NK-92 (cell line): ENCODE measurements around the gene PRRT1.
"Not testable (repeated sequence)": the region's sequence is repeated elsewhere in the genome, so short reads cannot be mapped to it uniquely, and the experiment has no call there.

Experiments
- DNase-seq: peaks from one replicate; lab custom pipeline; 2025; ENCODE audit not compliant: unreplicated experiment; lab: John Stamatoyannopoulos, UW

Gene PRRT1

GRCh38 chr6:32151863-32152768 is at the start of gene PRRT1:
Gene PRRT1, minus strand, starts transcription at chr6:32151939. Its CDS starts 112 bp downstream, at chr6:32151827.
- no peak for DNase-seq

GRCh38 chr6:32200711-32201475 is 49.2 kb upstream of the PRRT1 start:
- DNase-seq: no peak

- no peak for DNase-seq
These were observed 47.1 kb upstream of the PRRT1 start for GRCh38 chr6:32198866-32199265.

- no peak for DNase-seq
These were observed 46.6 kb upstream of the PRRT1 start for GRCh38 chr6:32198345-32198696.

- no peak for DNase-seq
These were observed 45.2 kb upstream of the PRRT1 start for GRCh38 chr6:32196682-32197616.

GRCh38 chr6:32195902-32196681 is 44.4 kb upstream of the PRRT1 start:
- no peak for DNase-seq

- peak; percentile 92 for DNase-seq
These were observed 43.8 kb upstream of the PRRT1 start for GRCh38 chr6:32195652-32195901.

- DNase-seq: no peak
These were observed 43.3 kb upstream of the PRRT1 start for GRCh38 chr6:32194825-32195651.

- DNase-seq: no peak
These were observed 42.6 kb upstream of the PRRT1 start for GRCh38 chr6:32194388-32194787.

- not testable (repeated sequence) for DNase-seq
These were observed 41.4 kb upstream of the PRRT1 start for GRCh38 chr6:32193096-32193495.

GRCh38 chr6:32192608-32193039 is 40.9 kb upstream of the PRRT1 start, which contains the start of gene GPSM3:
Gene GPSM3, minus strand, starts transcription at chr6:32192643. Its CDS starts 130 bp downstream, at chr6:32192513.
- no peak for DNase-seq

- DNase-seq: no peak
These were observed 40.2 kb upstream of the PRRT1 start for GRCh38 chr6:32191696-32192607.

- DNase-seq: no peak
These were observed 39.4 kb upstream of the PRRT1 start for GRCh38 chr6:32190911-32191677.

- no peak for DNase-seq
These were observed 38.5 kb upstream of the PRRT1 start, which contains the start of gene PBX2 for GRCh38 chr6:32190054-32190851. Gene PBX2, minus strand, starts transcription at chr6:32190202. Its CDS starts 287 bp downstream, at chr6:32189915.

- no peak for DNase-seq
These were observed 38.0 kb upstream of the PRRT1 start for GRCh38 chr6:32189742-32190053.

GRCh38 chr6:32189069-32189741 is 37.5 kb upstream of the PRRT1 start:
- no peak for DNase-seq
